Vagina (tissue), 2 donors: ENCODE data around the gene ILF3. TPM values are rescaled to one million over a fixed set of nuclear protein-coding genes. Genes with fewer than 3 reads are reported as not detected.

ENCODE experiments used
- DNase-seq, 2 donors: peaks; one replicate each; pipeline ENCODE4 v3.0.0-alpha.2; 2017; ENCODE audit errors: extremely low spot score in 2 of 2
- H3K27ac ChIP-seq: fragments of 200-600 bp; sonication (generic); one replicate; pipeline ENCODE4 v1.5.1; 2019
- H3K27me3 ChIP-seq: fragments of 200-600 bp; sonication (generic); one replicate; pipeline ENCODE4 v1.5.1; 2019
- H3K36me3 ChIP-seq, 2 donors: fragments of 200-600 bp; sonication (generic); one replicate each; pipeline ENCODE4 v1.5.1; 2017 to 2019
- H3K4me1 ChIP-seq: fragments of 200-600 bp; sonication (generic); one replicate; pipeline ENCODE4 v1.5.1; 2019
- H3K4me3 ChIP-seq, 2 donors: fragments of 200-600 bp; sonication (generic); 1 replicate in 1 of 2; 2 replicates in 1 of 2; pipeline ENCODE4 v1.5.1; 2016 to 2019
- H3K9me3 ChIP-seq: fragments of 200-600 bp; sonication (generic); one replicate; pipeline ENCODE4 v1.5.1; 2019
- POLR2A ChIP-seq, 2 donors: fragments of 450-650 bp; IDR thresholded peaks; one replicate each; pipeline ENCODE4 v1.6.1; 2017; ENCODE audit warnings: antibody characterized with exemption in 2 of 2, mild to moderate bottlenecking in 2 of 2, moderate library complexity in 2 of 2
- POLR2AphosphoS5 ChIP-seq, 2 donors: sonication (generic); formaldehyde crosslinking; IDR thresholded peaks; one replicate each; pipeline ENCODE4 v1.9.0; 2017; ENCODE audit warnings: antibody characterized with exemption in 2 of 2, mild to moderate bottlenecking in 2 of 2, low read depth in 1 of 2; ENCODE audit not compliant: insufficient read depth in 1 of 2
- intact Hi-C: fragments of 100-400 bp; cut with DNase I; formaldehyde crosslinking; loops from one replicate; pipeline ENCODE4 v1.15.1; 2023
- total RNA-seq: library from RNA; depleted of rRNA; stranded (reverse); fragments of >200 nt; gene quantifications from one replicate; pipeline ENCODE4 v1.2.3, GENCODE V29; 2016
- TF ChIP-seq, protein P1 (sequence below), 3 experiments: fragments of 450-650 bp in 2 of 3; fragments of 200-600 bp in 1 of 3; sonication (generic) in 1 of 3; IDR thresholded peaks; one replicate each; pipeline ENCODE4 v1.5.1; 2017 to 2019; ENCODE audit warnings: antibody characterized with exemption in 3 of 3, mild to moderate bottlenecking in 2 of 3, moderate library complexity in 2 of 3

ILF3 gene
- total RNA-seq, 1 donor from 2014 or later = 125 TPM

- Histone ChIP-seq H3K9me3 (no peaks in the 10 kb centered on the region), H3K4me3 (no peak overlapping the region), H3K27me3 (no peaks in the 10 kb centered on the region), H3K27ac (no peak overlapping the region), H3K36me3 (no peaks in the 10 kb centered on the region), H3K4me1 (peaks cover 56% of the 10 kb centered on the region)
- intact Hi-C loops = no loop called here
- DNase-seq = no peak
- no peak for TF ChIP-seq POLR2A (IDR thresholded peaks at IDR 0.05)
- TF ChIP-seq POLR2AphosphoS5 (IDR thresholded peaks at IDR 0.05; ENCODE audit: insufficient read depth in 1 of 2, low read depth in 1 of 2) = no peak
- TF ChIP-seq, protein P1, sequence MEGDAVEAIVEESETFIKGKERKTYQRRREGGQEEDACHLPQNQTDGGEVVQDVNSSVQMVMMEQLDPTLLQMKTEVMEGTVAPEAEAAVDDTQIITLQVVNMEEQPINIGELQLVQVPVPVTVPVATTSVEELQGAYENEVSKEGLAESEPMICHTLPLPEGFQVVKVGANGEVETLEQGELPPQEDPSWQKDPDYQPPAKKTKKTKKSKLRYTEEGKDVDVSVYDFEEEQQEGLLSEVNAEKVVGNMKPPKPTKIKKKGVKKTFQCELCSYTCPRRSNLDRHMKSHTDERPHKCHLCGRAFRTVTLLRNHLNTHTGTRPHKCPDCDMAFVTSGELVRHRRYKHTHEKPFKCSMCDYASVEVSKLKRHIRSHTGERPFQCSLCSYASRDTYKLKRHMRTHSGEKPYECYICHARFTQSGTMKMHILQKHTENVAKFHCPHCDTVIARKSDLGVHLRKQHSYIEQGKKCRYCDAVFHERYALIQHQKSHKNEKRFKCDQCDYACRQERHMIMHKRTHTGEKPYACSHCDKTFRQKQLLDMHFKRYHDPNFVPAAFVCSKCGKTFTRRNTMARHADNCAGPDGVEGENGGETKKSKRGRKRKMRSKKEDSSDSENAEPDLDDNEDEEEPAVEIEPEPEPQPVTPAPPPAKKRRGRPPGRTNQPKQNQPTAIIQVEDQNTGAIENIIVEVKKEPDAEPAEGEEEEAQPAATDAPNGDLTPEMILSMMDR (IDR thresholded peaks at IDR 0.05) = no peak
These were observed 38.6 kb upstream of the ILF3 start for GRCh38 chr19:10615429-10616023.

DNA sequence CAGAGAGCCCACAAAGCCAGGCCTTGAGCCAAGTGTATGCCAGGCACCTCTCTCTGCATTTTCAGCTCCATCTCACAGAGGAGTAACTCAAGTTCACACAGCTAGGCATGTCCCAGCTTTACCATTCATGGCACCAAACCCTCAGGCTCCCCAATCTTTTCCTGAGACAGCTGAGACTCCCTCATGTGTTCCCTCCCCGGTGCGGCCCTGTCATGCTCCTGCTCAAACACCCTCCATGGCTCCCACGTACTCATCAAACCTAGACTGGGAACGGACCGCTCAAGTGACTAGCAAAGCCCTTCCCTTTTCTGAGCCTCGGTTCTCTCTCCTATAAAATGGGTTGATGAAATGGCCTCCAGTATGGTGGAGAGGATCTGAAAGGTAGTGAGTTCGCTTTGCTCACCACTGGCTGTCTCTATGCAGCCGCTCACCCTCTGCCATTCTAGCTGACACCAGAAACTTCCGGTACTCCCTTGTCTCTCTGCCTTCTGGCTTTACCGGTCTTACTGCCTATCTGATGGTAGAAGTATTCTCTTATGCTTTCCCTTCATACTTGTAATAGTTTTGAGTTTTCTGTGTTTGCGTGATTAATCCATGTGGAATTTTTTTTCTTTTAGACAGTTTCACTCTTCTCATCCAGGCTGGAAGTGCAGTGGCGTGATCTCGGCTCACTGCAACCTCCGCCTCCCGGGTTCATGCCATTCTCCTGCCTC lies 36.6 kb upstream of the ILF3 start:
- TF ChIP-seq, protein P1 (IDR thresholded peaks at IDR 0.05) = no peak
- peak in 1 of 2 donors; percentile 65 for TF ChIP-seq POLR2AphosphoS5 (IDR thresholded peaks at IDR 0.05; ENCODE audit: insufficient read depth in 1 of 2, low read depth in 1 of 2)
- Histone ChIP-seq H3K27me3 (no peaks in the 10 kb centered on the region), H3K36me3 (no peaks in the 10 kb centered on the region), H3K4me3 (peak overlapping the region in 1 of 2 donors; percentile 9), H3K4me1 (peaks cover 42% of the 10 kb centered on the region), H3K27ac (peak overlapping the region; percentile 61), H3K9me3 (no peaks in the 10 kb centered on the region)
- intact Hi-C loops = no loop called here
- DNase-seq = no peak

- TF ChIP-seq, protein P1 (IDR thresholded peaks at IDR 0.05) = no peak
- TF ChIP-seq POLR2A (IDR thresholded peaks at IDR 0.05) (no peak), POLR2AphosphoS5 (IDR thresholded peaks at IDR 0.05; ENCODE audit: insufficient read depth in 1 of 2, low read depth in 1 of 2) (no peak)
- DNase-seq = no peak
- intact Hi-C loops = no loop called here
- H3K9me3 ChIP-seq = no peaks in the 10 kb centered on the region
- H3K4me1 ChIP-seq = peaks cover 29% of the 10 kb centered on the region
- H3K27ac ChIP-seq = no peak overlapping the region
- H3K36me3 ChIP-seq = no peaks in the 10 kb centered on the region
- H3K27me3 ChIP-seq = no peaks in the 10 kb centered on the region
- H3K4me3 ChIP-seq = no peak overlapping the region
These were observed 35.3 kb upstream of the ILF3 start for GRCh38 chr19:10618846-10619245.

GRCh38 chr19:10620786-10621185 lies 33.4 kb upstream of the ILF3 start:
- intact Hi-C loops = no loop called here
- peaks cover 44% of the 10 kb centered on the region for H3K4me1 ChIP-seq
- H3K9me3 ChIP-seq = no peaks in the 10 kb centered on the region
- no peaks in the 10 kb centered on the region for H3K36me3 ChIP-seq
- no peak overlapping the region for H3K4me3 ChIP-seq
- no peak overlapping the region for H3K27ac ChIP-seq
- TF ChIP-seq POLR2A (IDR thresholded peaks at IDR 0.05) (no peak), POLR2AphosphoS5 (IDR thresholded peaks at IDR 0.05; ENCODE audit: insufficient read depth in 1 of 2, low read depth in 1 of 2) (no peak)
- TF ChIP-seq, protein P1 (IDR thresholded peaks at IDR 0.05) = no peak
- no peaks in the 10 kb centered on the region for H3K27me3 ChIP-seq
- no peak for DNase-seq

DNA sequence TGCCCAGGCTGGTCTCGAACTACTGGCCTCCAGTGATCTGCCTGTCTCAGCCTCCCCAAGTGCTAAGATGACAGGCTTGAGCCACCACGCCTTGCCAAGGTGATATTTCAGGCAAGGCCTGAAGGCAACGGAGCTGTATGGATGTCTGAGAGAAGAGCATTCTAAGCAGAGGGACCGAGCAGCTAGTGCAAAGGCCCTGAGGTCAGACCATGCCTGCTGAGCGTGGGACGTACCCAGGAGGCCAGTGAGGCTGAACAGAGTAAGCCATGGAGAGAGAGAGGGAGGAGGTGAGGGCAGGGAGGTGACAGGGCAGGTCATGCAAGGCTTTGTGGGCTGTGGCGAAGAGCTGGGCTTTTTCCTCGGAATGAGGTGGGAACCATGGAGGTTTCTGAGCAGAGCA lies 32.2 kb upstream of the ILF3 start:
- no peaks in the 10 kb centered on the region for H3K36me3 ChIP-seq
- no peaks in the 10 kb centered on the region for H3K27me3 ChIP-seq

More for the DNA sequence above, 32.2 kb upstream of the ILF3 start:
- H3K9me3 ChIP-seq = no peaks in the 10 kb centered on the region
- peaks cover 45% of the 10 kb centered on the region for H3K4me1 ChIP-seq
- DNase-seq = no peak
- H3K4me3 ChIP-seq = no peak overlapping the region
- TF ChIP-seq, protein P1 (IDR thresholded peaks at IDR 0.05) = no peak
- TF ChIP-seq POLR2A (IDR thresholded peaks at IDR 0.05) (no peak), POLR2AphosphoS5 (IDR thresholded peaks at IDR 0.05; ENCODE audit: insufficient read depth in 1 of 2, low read depth in 1 of 2) (no peak)
- no peak overlapping the region for H3K27ac ChIP-seq
- intact Hi-C loops = no loop called here
